ENCODE measurements around the gene UNC79.

UNC79 gene

DNA sequence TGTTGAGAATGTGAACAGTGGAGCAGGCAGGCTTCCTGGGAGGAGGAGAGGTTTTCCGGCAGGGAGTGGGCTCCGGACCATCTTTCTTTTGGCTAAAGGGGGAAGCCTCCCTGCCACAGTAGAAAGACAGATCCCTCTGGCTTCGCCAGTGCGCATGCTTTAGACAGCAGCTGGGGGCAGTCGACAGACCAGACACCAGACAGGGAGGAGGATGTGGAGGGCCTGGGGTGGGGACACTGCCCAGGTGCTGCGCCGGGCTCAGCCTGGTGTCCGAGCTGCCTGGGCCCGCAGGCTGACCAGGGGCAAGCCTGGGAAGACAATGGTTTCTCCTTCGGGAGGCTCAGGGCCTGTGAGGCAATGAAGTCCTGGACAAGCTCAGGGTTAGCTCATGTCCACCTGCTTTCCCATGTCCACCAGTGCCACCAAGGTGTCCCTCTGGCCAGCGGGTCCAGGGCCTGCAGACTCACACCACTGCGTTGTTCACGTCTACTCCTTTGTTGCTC, 290.3 kb downstream of the UNC79 start:
- no peak for DNase-seq (ENCODE audit: low read depth)
- H3K4me3 ChIP-seq (ENCODE audit: low read depth, low read length): no peak overlapping the region
- TF ChIP-seq CTCF (conservative IDR thresholded peaks at IDR 0.05; ENCODE audit: low read depth, low read length): no peak

- DNase-seq (ENCODE audit: low read depth): no peak
- TF ChIP-seq CTCF (conservative IDR thresholded peaks at IDR 0.05; ENCODE audit: low read depth, low read length): no peak
- no peak overlapping the region for H3K4me3 ChIP-seq (ENCODE audit: low read depth, low read length)
These were observed 292.3 kb downstream of the UNC79 start for GRCh38 chr14:93723001-93723400.

DNA sequence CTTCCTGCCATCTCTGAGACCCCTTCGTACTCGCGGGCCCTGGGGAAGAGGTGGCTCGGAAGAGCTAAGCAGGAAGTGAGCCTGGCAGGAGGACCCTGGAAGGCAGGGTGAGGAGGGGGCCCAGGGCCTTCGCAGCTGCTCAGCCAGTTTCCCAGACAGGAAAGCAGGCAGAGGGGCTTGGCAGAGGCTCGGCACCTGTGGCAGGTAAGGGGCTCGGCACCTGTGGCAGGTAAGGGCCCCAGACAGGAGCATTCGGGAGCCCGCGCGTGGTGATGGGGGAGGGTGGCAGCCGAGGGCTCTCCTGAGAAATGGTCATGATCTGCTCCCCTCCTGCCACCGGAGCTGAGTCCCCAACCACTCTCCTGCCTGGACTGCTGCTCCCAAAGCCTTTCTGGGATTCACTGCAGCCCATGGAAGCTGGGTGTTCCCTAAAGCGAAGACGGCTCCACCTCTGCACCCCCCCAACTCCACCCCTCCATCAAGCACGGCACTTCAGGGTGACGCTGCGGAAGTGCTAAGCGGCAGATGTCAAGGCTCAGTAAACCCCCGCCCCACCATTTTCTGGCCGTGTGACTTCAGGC, 294.4 kb downstream of the UNC79 start:
- H3K4me3 ChIP-seq (ENCODE audit: low read depth, low read length): no peak overlapping the region
- no peak for DNase-seq (ENCODE audit: low read depth)
- no peak for TF ChIP-seq CTCF (conservative IDR thresholded peaks at IDR 0.05; ENCODE audit: low read depth, low read length)

GRCh38 chr14:93725993-93726392, 295.3 kb downstream of the UNC79 start:
- H3K4me3 ChIP-seq (ENCODE audit: low read depth, low read length): no peak overlapping the region
- TF ChIP-seq CTCF (conservative IDR thresholded peaks at IDR 0.05; ENCODE audit: low read depth, low read length): no peak
- no peak for DNase-seq (ENCODE audit: low read depth)

DNA sequence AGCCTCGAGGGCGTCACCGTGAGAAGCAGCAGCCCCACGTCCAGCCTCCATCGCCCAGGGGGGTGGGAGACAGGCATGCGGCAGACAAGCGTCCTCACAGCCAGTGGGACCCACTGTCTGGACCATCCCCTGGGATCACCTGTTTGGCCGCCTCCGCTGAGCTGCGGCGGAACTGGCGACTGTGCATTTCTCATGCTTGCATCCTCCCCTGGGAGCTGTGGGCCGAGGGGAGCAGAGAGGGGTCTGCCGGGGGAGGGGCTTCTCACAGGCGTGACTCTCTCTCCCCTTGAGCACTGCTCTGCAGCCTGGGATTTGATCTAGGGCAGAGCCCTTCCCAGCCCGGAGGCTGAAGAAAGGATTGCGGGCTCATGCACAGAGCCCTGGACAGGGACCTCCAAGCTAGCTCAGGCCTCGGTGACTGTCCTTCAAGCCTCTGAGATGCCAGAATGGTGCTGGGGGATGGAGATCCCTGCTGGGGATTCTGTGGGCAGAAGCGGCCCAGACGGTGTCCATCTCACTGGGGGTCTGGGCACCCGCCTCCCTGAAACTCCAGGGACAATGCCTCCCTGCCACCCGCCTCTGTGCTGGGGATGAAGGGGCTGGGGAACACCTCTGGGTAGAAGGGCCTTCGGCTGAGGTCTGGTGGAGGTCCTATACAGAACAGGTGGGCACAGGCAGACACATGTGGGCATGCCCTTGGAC, 296.5 kb downstream of the UNC79 start:
- no peak for TF ChIP-seq CTCF (conservative IDR thresholded peaks at IDR 0.05; ENCODE audit: low read depth, low read length)
- H3K4me3 ChIP-seq (ENCODE audit: low read depth, low read length): no peak overlapping the region
- no peak for DNase-seq (ENCODE audit: low read depth)

DNA sequence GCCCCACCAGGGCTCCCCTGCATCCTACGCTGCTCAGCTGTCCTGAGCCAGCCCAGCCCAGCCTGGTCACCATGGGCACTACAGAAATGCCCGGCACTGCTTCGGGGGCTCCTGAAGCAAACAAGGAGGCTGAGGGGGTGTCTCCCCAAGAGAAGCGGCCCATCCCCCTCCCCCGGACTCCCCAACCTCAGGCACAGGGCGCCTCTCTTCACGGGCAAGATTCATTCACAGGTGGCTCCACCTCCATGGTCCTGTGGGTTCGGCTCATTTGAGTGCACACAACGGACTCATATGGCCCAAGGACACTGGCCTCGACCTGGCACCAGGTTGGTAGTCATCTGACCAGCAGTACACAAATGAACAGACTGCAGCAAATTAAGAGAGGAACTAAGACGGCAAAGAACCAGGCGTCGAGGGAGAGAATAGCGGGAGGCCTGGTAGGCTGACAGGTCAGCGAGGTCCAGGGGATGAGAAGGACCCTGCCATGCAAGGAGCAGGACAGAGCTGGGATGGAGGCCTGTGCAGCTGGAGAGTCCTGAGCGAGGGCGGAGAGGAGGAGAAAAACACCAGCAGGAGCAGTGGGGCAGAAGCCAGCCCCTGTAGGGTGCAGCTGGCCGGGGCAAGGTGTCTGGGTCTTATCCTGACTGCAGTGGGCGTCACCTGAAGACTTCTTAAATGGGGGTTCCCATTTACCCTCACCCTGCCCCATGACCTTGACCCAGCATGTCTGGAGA, 297.3 kb downstream of the UNC79 start:
- DNase-seq (ENCODE audit: low read depth): no peak
- no peak overlapping the region for H3K4me3 ChIP-seq (ENCODE audit: low read depth, low read length)
- TF ChIP-seq CTCF (conservative IDR thresholded peaks at IDR 0.05; ENCODE audit: low read depth, low read length): no peak
